ENCODE data around the gene SAMD3. TPM values are rescaled to one million over a fixed set of nuclear protein-coding genes. Genes with fewer than 3 reads are reported as not detected.

The SAMD3 gene
- total RNA-seq, 1 experiment from 2014 or later = not detected

DNA sequence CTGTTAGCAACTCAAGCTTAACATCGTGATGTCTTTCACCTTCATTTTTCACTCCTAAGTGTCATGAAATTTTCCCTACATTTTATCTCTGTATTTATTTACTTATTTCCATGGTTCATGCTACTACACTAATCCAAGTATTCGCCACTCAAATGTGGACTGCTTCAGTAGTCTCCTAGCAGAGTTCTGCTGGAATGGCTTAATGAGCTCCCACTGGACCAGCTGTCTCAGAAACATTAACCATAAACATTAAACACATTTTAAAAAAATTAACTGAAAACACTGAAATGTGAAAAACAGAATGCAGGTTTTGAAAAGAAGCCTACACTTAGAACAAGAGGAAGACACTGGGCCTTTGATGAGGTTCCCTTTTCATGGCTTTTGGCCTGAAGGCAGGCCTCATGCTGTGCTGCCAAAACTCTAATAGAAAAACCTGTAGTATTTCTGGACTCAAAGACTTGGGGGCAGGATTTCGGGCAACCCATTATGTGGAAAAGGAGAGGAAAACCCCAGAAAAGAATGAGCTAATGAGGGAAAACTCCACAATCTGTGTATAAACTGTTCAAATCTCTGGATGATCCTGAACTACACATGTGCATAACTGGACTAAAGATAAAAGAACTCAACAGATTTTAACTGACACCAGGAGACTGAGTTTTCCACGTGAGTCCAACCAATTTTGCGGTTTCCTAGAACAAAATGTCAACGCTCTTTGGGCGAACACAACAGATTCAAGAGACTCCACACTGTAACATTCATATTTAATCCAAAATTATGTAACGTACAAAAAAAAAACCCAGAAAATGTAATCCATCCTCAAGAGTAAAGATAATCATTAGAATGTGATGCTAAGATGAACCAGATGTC lies 33.0 kb downstream of the SAMD3 start:
- H3K4me1 Mint-ChIP-seq (ENCODE audit: low read depth, unreplicated experiment) = no peaks in the 10 kb centered on the region
- no peak for TF ChIP-seq CTCF (IDR thresholded peaks at IDR 0.05; ENCODE audit: unreplicated experiment)
- H3K27ac Mint-ChIP-seq (ENCODE audit: unreplicated experiment) = no peak overlapping the region
- intact Hi-C loops (cut with micrococcal nuclease; ENCODE audit: unreplicated experiment) = no loop called here
- H3K4me3 Mint-ChIP-seq (ENCODE audit: low read depth, unreplicated experiment) = no peak overlapping the region
- H3K9me3 Mint-ChIP-seq (ENCODE audit: low read depth, unreplicated experiment) = no peaks in the 10 kb centered on the region
- H3K27me3 Mint-ChIP-seq (ENCODE audit: unreplicated experiment) = peaks cover 22% of the 10 kb centered on the region
- no peak for DNase-seq
- BruUV-seq (replicated peaks) = no TSS peak
- H3K36me3 Mint-ChIP-seq (ENCODE audit: insufficient read depth, unreplicated experiment) = no peaks in the 10 kb centered on the region
- CTCF ChIA-PET = no interaction called here

GRCh38 chr6:130188207-130188899 lies 34.4 kb downstream of the SAMD3 start:
- intact Hi-C loops (cut with micrococcal nuclease; ENCODE audit: unreplicated experiment) = no loop called here
- H3K4me1 Mint-ChIP-seq (ENCODE audit: low read depth, unreplicated experiment) = no peaks in the 10 kb centered on the region
- no peaks in the 10 kb centered on the region for H3K36me3 Mint-ChIP-seq (ENCODE audit: insufficient read depth, unreplicated experiment)
- H3K27me3 Mint-ChIP-seq (ENCODE audit: unreplicated experiment) = peaks cover 8% of the 10 kb centered on the region
- H3K27ac Mint-ChIP-seq (ENCODE audit: unreplicated experiment) = no peak overlapping the region
- CTCF ChIA-PET = interaction anchor here (1.7 kb wide), 1 partner anchor 10 kb away, joined by 4 read pairs; no protein-coding TSS in a partner anchor
- no peak for TF ChIP-seq CTCF (IDR thresholded peaks at IDR 0.05; ENCODE audit: unreplicated experiment)
- no peak overlapping the region for H3K4me3 Mint-ChIP-seq (ENCODE audit: low read depth, unreplicated experiment)
- no TSS peak for BruUV-seq (replicated peaks)
- no peak for DNase-seq
- H3K9me3 Mint-ChIP-seq (ENCODE audit: low read depth, unreplicated experiment) = no peaks in the 10 kb centered on the region

DNA sequence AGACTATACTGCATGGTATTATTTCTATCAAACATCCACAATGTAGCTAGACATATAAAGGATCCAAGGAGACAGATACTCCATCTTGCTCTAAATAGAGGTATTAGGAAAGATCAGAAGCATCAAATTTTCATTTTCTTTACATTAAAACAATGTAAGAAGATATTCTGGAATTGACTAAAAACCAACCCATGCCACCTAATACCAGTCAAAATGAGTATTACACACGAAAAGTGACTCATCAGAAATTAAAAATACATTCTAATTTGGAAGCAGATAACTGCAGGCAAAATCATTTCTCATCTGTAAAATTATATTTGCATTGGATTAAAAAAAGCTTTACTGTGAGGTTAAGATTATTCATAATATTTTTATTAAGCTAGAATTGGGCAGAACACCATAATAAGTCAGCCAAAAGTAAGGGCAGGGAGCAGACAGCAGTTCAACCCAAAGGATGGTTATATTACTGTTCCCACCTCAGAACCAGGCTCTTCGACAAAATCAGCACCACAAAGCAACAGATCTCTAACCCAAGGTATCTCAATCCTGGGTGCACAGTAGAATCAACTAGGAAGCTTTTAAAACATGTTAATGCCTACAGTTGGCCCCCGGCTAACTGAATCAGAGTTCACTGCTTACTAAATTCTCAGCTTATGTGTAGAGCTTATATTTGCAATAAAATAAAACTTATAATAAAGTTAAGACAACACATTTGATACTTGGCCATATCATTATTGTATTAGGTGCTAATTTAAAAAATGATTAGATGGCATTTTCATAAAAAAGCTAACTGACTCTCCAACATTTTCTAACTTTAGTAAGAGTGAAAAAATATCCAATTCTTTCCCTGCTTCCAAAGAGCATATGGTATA lies 35.2 kb downstream of the SAMD3 start:
- no peak for TF ChIP-seq CTCF (IDR thresholded peaks at IDR 0.05; ENCODE audit: unreplicated experiment)
- no TSS peak for BruUV-seq (replicated peaks)
- no peak overlapping the region for H3K27ac Mint-ChIP-seq (ENCODE audit: unreplicated experiment)
- H3K4me3 Mint-ChIP-seq (ENCODE audit: low read depth, unreplicated experiment) = no peak overlapping the region
- no peaks in the 10 kb centered on the region for H3K36me3 Mint-ChIP-seq (ENCODE audit: insufficient read depth, unreplicated experiment)
- CTCF ChIA-PET = interaction anchor here (0.7 to 1.7 kb wide), 2 partner anchors 9 to 68 kb away, joined by 4 read pairs; no protein-coding TSS in a partner anchor
- intact Hi-C loops (cut with micrococcal nuclease; ENCODE audit: unreplicated experiment) = no loop called here
- no peaks in the 10 kb centered on the region for H3K4me1 Mint-ChIP-seq (ENCODE audit: low read depth, unreplicated experiment)
- no peaks in the 10 kb centered on the region for H3K27me3 Mint-ChIP-seq (ENCODE audit: unreplicated experiment)
- no peak for DNase-seq
- no peaks in the 10 kb centered on the region for H3K9me3 Mint-ChIP-seq (ENCODE audit: low read depth, unreplicated experiment)

GRCh38 chr6:130185658-130186057 lies 37.1 kb downstream of the SAMD3 start:
- TF ChIP-seq CTCF (IDR thresholded peaks at IDR 0.05; ENCODE audit: unreplicated experiment) = no peak
- intact Hi-C loops (cut with micrococcal nuclease; ENCODE audit: unreplicated experiment) = no loop called here
- no peaks in the 10 kb centered on the region for H3K36me3 Mint-ChIP-seq (ENCODE audit: insufficient read depth, unreplicated experiment)
- no peak overlapping the region for H3K27ac Mint-ChIP-seq (ENCODE audit: unreplicated experiment)
- H3K4me1 Mint-ChIP-seq (ENCODE audit: low read depth, unreplicated experiment) = no peaks in the 10 kb centered on the region
- no TSS peak for BruUV-seq (replicated peaks)
- no peaks in the 10 kb centered on the region for H3K27me3 Mint-ChIP-seq (ENCODE audit: unreplicated experiment)
- no peak overlapping the region for H3K4me3 Mint-ChIP-seq (ENCODE audit: low read depth, unreplicated experiment)
- DNase-seq = no peak
- no peaks in the 10 kb centered on the region for H3K9me3 Mint-ChIP-seq (ENCODE audit: low read depth, unreplicated experiment)
- CTCF ChIA-PET = no interaction called here
